Liver (tissue), 3 donors: ENCODE results near the gene SLC44A1.

Source experiments
- CTCF ChIP-seq: fragments of 150-350 bp; IDR thresholded peaks from 2 replicates; pipeline ENCODE4 v1.5.1; 2017; ENCODE audit warnings: improper control_type of control experiment, low read depth, low read length; ENCODE audit not compliant: missing input control
- GABPA ChIP-seq, 2 donors: IDR thresholded peaks in 1 of 2; conservative IDR thresholded peaks in 1 of 2; 2 replicates each; pipeline ENCODE4 v1.6.1; 2016; ENCODE audit warnings: antibody characterized with exemption in 2 of 2, mild to moderate bottlenecking in 1 of 2, moderate library complexity in 1 of 2
- SP1 ChIP-seq: IDR thresholded peaks from 2 replicates; pipeline ENCODE4 v1.6.1; 2018; ENCODE audit warnings: antibody characterized with exemption, mild to moderate bottlenecking
- TAF1 ChIP-seq: conservative IDR thresholded peaks from 2 replicates; pipeline ENCODE4 v1.6.1; 2016; ENCODE audit warnings: antibody characterized with exemption, mild to moderate bottlenecking
- donor health status: healthy.
- donor health status: healthy.

- no peak for TF ChIP-seq CTCF
- no peak for TF ChIP-seq GABPA (IDR thresholded peaks at IDR 0.05 in 1 of 2, conservative IDR thresholded peaks at IDR 0.05 in 1 of 2)
- TF ChIP-seq SP1 = no peak
- TF ChIP-seq TAF1 = no peak
These were observed 88.0 kb downstream of the SLC44A1 start for GRCh38 chr9:105332471-105332870.
